ENCODE data around the gene VPS4A.

GRCh38 chr16:69277413-69277812 is 33.7 kb upstream of the VPS4A start:
- TF ChIP-seq CTCF (IDR thresholded peaks at IDR 0.05) (no peak), POLR2AphosphoS5 (IDR thresholded peaks at IDR 0.05) (no peak)

Measured in prostate gland (tissue), 2 donors.